ENCODE results near the gene SLC25A44.
"Not testable (repeated sequence)": the region's sequence is repeated elsewhere in the genome, so short reads cannot be mapped to it uniquely, and the experiment has no call there.

SLC25A44 gene

GRCh38 chr1:156164125-156164831 lies 29.6 kb upstream of the SLC25A44 start:
- DNase-seq: no peak

- no peak for DNase-seq
Measured at GRCh38 chr1:156165083-156165482, 28.8 kb upstream of the SLC25A44 start.

GRCh38 chr1:156167536-156167935 lies 26.4 kb upstream of the SLC25A44 start:
- no peak for DNase-seq

GRCh38 chr1:156172696-156173470 lies 21.0 kb upstream of the SLC25A44 start:
- no peak for DNase-seq

- DNase-seq: no peak
Measured at GRCh38 chr1:156176610-156177210, 17.2 kb upstream of the SLC25A44 start.

GRCh38 chr1:156177919-156178654 lies 15.8 kb upstream of the SLC25A44 start:
- DNase-seq: no peak

- DNase-seq: no peak
Measured at GRCh38 chr1:156180471-156180870, 13.4 kb upstream of the SLC25A44 start.

GRCh38 chr1:156181391-156181924 lies 12.4 kb upstream of the SLC25A44 start:
- DNase-seq: not testable (repeated sequence)

- DNase-seq: not testable (repeated sequence)
Measured at GRCh38 chr1:156182010-156182779, 11.7 kb upstream of the SLC25A44 start.

- not testable (repeated sequence) for DNase-seq
Measured at GRCh38 chr1:156186347-156187177, 7.3 kb upstream of the SLC25A44 start.

GRCh38 chr1:156190265-156190664 lies 3.6 kb upstream of the SLC25A44 start:
- DNase-seq: not testable (repeated sequence)

- DNase-seq: no peak
Measured at GRCh38 chr1:156191292-156191964, 2.5 kb upstream of the SLC25A44 start.

GRCh38 chr1:156193208-156193487 lies 756 bp upstream of the SLC25A44 start:
- DNase-seq: no peak

GRCh38 chr1:156194300-156194652 lies 372 bp downstream of the SLC25A44 start:
- DNase-seq: peak; percentile 3

- no peak for DNase-seq
Measured at GRCh38 chr1:156195853-156196252, 1.9 kb downstream of the SLC25A44 start.

- no peak for DNase-seq
Measured at GRCh38 chr1:156196445-156196844, 2.5 kb downstream of the SLC25A44 start.

GRCh38 chr1:156198831-156199349 lies 5.0 kb downstream of the SLC25A44 start:
- no peak for DNase-seq

GRCh38 chr1:156200044-156200443 lies 6.1 kb downstream of the SLC25A44 start:
- DNase-seq: no peak

GRCh38 chr1:156203331-156203730 lies 9.4 kb downstream of the SLC25A44 start:
- no peak for DNase-seq

GRCh38 chr1:156204686-156205085 lies 10.8 kb downstream of the SLC25A44 start:
- no peak for DNase-seq

- no peak for DNase-seq
Measured at GRCh38 chr1:156211243-156211642, 17.3 kb downstream of the SLC25A44 start.
